Activated CD4-positive, alpha-beta T cell treated with anti-CD3 and anti-CD28 coated beads, Interleukin-2, amount 10 ng/mL, durations not matched to agents 7 days and 5 days (primary cell): ENCODE data around the gene PLIN3. TPM values are rescaled to one million over a fixed set of nuclear protein-coding genes. Genes with fewer than 3 reads are reported as not detected.
"Not testable (repeated sequence)": the region's sequence is repeated elsewhere in the genome, so short reads cannot be mapped to it uniquely, and the experiment has no call there.

Source experiments
- CTCF ChIA-PET: fragments of 350-600 bp; sonication (Branson Sonifier 250); formaldehyde crosslinking; loops from one replicate; lab custom pipeline; 2021; ENCODE audit warnings: antibody characterized with exemption; lab: Charles Lee
- POLR2A ChIA-PET: fragments of 350-600 bp; sonication (Branson Sonifier 250); formaldehyde crosslinking; loops from one replicate; lab custom pipeline; 2021; ENCODE audit warnings: antibody characterized with exemption; lab: Charles Lee
- DNase-seq: peaks from one replicate; pipeline ENCODE4 v3.0.0-alpha.2; 2020
- H3K27ac Mint-ChIP-seq: one replicate; pipeline ENCODE4 v1.8.0; 2021; ENCODE audit warnings: mild to moderate bottlenecking, moderate library complexity, mixed read lengths
- H3K27me3 Mint-ChIP-seq: one replicate; pipeline ENCODE4 v1.8.0; 2021; ENCODE audit warnings: mixed read lengths
- H3K36me3 Mint-ChIP-seq: one replicate; pipeline ENCODE4 v1.8.0; 2021; ENCODE audit warnings: low read depth, mixed read lengths
- H3K4me1 Mint-ChIP-seq: one replicate; pipeline ENCODE4 v1.8.0; 2021; ENCODE audit warnings: mixed read lengths
- H3K4me3 Mint-ChIP-seq: one replicate; pipeline ENCODE4 v1.8.0; 2021; ENCODE audit warnings: mild to moderate bottlenecking, moderate library complexity, mixed read lengths
- H3K9me3 Mint-ChIP-seq: one replicate; pipeline ENCODE4 v1.8.0; 2021; ENCODE audit warnings: mixed read lengths
- total RNA-seq, 2 experiments: library from RNA; stranded (reverse); gene quantifications; one replicate each; pipeline ENCODE4 v1.2.3, GENCODE V29; 2021

The PLIN3 gene
- total RNA-seq, 2 experiments from 2014 or later: 24.1 to 28.1 TPM

DNA sequence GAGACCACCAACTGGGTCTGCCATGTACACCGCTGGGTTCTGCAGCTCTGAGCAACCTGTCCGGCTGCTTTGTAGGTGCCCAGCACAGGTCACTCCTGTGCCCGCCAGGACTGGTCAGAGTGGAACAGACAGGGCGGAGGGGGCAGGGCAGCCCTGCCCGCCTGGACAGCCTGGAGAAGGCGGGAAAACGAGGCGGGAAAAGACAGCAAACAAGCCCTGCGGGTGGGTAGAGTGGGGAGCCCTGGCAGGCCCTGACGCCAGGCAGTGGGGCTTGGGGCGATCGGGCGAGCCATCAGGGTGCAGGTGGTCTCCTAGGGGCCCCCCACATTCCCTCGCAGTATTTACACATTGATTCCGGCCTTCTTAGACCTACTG, 41.3 kb upstream of the PLIN3 start:
- no peak for DNase-seq
- Mint-ChIP-seq H3K36me3 (peaks cover 34% of the 10 kb centered on the region), H3K27me3 (no peaks in the 10 kb centered on the region), H3K4me3 (peak overlapping the region; percentile 59), H3K9me3 (no peaks in the 10 kb centered on the region), H3K27ac (peak overlapping the region; percentile 36), H3K4me1 (peaks cover 41% of the 10 kb centered on the region)
- ChIA-PET POLR2A (no interaction called here), CTCF (interaction anchor here (1.2 kb wide), 1 partner anchor 36 kb away, joined by 5 read pairs; no protein-coding TSS in a partner anchor)

DNA sequence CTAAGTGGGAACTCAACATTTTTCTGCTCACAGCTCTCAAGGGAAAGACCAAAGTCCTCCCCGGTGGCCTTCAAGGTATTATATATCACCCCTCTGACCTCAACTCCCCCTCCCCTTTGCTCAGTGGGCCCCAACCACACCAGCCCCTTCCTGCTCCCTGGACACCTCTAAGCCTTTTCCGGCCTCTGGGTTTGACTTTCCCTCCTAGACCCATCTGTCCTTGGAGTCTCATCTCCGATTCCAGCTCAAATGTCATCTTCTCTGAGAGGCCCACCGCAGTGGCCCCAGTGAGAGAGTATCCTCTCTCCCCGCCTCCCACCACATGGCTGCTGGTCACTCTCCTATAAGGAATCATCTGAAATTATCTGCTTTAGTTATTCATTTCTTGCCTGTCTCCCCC, 40.9 kb upstream of the PLIN3 start:
- Mint-ChIP-seq H3K4me1 (peaks cover 39% of the 10 kb centered on the region), H3K36me3 (peaks cover 30% of the 10 kb centered on the region), H3K4me3 (peak overlapping the region; percentile 59), H3K27me3 (no peaks in the 10 kb centered on the region), H3K9me3 (no peaks in the 10 kb centered on the region), H3K27ac (peak overlapping the region; percentile 37)
- DNase-seq: no peak
- POLR2A ChIA-PET: no interaction called here
- CTCF ChIA-PET: interaction anchor here (1.2 to 1.8 kb wide), 2 partner anchors 35 to 118 kb away, joined by 5 to 6 read pairs; partner anchors contain the start of gene FEM1A

DNA sequence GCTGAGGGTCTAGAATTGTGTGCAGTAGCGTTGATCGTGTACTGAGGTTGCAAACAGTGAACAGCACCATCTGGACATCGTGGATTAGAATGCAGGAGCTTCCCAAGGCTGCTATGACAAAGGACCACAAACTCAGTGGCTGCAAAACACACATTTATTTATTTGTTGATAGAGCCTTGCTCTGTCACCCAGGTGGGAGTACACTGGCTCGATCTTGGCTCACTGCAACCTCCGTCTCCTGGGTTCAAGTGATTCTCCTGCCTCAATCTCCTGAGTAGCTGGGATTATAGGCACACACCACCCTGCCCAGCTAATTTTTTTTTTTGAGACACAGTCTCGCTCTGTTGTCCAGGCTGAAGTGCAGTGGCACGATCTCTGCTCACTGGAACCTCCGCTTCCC, 39.5 kb upstream of the PLIN3 start:
- H3K9me3 Mint-ChIP-seq: no peaks in the 10 kb centered on the region
- CTCF ChIA-PET: interaction anchor here (0.7 to 1.8 kb wide), 2 partner anchors 10 to 116 kb away, joined by 3 to 6 read pairs; partner anchors contain the start of gene FEM1A
- POLR2A ChIA-PET: no interaction called here

DNA sequence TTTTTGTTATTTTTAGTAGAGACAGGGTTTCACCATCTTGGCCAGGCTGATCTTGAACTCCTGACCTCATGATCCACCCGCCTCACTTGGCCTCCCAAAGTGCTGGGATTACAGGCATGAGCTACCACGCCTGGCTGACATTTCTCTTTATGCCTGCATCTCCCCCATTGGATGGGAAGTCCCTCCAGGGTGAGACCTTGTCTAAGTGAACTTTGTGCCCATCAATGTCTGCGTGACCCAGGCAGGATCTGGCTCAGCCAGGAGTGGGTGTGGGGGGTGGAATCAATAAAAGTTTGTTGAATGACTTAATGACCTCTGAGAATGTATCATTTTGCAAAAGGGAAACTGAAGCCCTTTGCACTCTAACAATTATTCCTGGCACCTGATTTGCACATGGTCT, 37.0 kb upstream of the PLIN3 start:
- POLR2A ChIA-PET: no interaction called here
- Mint-ChIP-seq H3K36me3 (no peaks in the 10 kb centered on the region), H3K4me3 (no peak overlapping the region), H3K27me3 (no peaks in the 10 kb centered on the region), H3K9me3 (no peaks in the 10 kb centered on the region), H3K4me1 (peaks cover 10% of the 10 kb centered on the region), H3K27ac (no peak overlapping the region)
- no peak for DNase-seq
- CTCF ChIA-PET: interaction anchor here (0.7 kb wide), 1 partner anchor 270 kb away, joined by 3 read pairs; no protein-coding TSS in a partner anchor

More for the DNA sequence above, 39.5 kb upstream of the PLIN3 start:
- Mint-ChIP-seq H3K36me3 (peaks cover 16% of the 10 kb centered on the region), H3K4me3 (no peak overlapping the region), H3K27me3 (no peaks in the 10 kb centered on the region), H3K27ac (no peak overlapping the region), H3K4me1 (peaks cover 25% of the 10 kb centered on the region)
- DNase-seq: no peak

DNA sequence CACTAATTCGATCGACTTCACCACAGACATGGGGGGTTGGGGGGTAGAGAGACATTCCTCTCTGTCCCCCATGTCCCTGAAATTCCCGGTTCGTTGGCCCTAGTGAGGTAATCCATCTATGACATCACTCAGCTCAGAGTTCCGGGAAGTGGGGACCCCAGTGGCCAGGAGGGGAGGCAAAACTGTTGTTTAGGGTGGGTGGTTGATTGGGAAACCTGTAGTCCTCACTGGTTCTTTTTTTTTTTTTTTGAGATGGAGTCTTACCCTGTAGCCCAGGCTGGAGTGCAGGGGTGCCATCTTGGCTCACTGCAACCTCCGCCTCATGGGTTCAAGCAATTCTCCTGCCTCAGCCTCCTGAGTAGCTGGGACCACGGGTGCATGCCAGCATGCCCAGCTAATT, 35.3 kb upstream of the PLIN3 start, which contains the start of gene ARRDC5:
ARRDC5 (minus strand) TSS at position 101 of the 400 bp plus-strand sequence; CDS start at position 30, 71 bp downstream.
- no peaks in the 10 kb centered on the region for H3K27me3 Mint-ChIP-seq
- no peaks in the 10 kb centered on the region for H3K4me1 Mint-ChIP-seq
- no peak within 1 kb of the TSS for H3K27ac Mint-ChIP-seq
- DNase-seq: no peak
- H3K9me3 Mint-ChIP-seq: no peaks in the 10 kb centered on the region
- no peaks in the 10 kb centered on the region for H3K36me3 Mint-ChIP-seq
- H3K4me3 Mint-ChIP-seq: no peak within 1 kb of the TSS
- ChIA-PET CTCF (interaction anchor here (0.6 to 1.2 kb wide), 3 partner anchors 10 to 891 kb away, joined by 3 to 5 read pairs (median 4); no protein-coding TSS in a partner anchor), POLR2A (no interaction called here)

DNA sequence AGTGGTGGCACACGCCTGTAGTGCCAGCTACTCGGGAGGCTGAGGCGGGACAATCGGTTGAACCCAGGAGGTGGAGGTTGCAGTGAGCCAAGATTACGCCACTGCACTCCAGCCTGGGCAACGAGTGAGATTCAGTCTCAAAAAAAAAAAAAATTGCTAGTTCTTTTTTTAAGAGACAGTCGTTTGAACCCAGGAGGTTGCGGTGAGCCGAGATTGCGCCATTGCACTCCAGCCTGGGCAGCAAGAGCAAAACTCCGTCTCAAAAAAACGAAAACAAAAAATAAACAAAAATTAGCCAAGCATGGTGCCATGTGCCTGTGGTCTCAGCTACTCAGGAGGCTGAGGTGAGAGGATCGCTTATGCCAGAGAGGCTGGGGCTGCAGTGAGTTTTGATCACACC, 33.4 kb upstream of the PLIN3 start:
- CTCF ChIA-PET: interaction anchor here (0.5 to 0.6 kb wide), 2 partner anchors 31 to 70 kb away, joined by 3 to 4 read pairs; partner anchors contain the start of gene TICAM1
- H3K4me3 Mint-ChIP-seq, POLR2A ChIA-PET, H3K4me1 Mint-ChIP-seq, H3K9me3 Mint-ChIP-seq, H3K27me3 Mint-ChIP-seq, DNase-seq, H3K27ac Mint-ChIP-seq, H3K36me3 Mint-ChIP-seq: not testable (repeated sequence)

DNA sequence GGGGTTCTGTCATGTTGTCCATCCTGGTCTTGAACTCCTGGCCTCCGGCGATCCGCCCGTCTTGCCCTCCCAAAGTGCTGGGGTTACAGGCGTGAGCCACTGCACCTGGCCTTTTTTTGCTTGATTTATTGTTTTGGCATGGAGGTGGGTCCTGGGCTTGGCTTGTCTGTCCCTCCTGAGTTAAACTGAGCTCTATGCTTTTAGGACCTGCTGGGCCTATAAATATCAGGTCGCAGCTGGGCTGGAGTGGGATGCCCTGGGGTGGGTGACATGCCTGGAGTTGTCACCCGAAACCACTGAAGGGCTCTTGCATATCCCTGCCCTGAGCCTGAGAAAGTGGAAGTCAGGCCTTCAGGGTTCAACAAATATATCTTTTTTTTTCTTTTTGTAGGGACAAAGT, 29.7 kb upstream of the PLIN3 start:
- ChIA-PET CTCF (no interaction called here), POLR2A (no interaction called here)
- DNase-seq: no peak
- H3K4me1 Mint-ChIP-seq: no peaks in the 10 kb centered on the region
- no peaks in the 10 kb centered on the region for H3K27me3 Mint-ChIP-seq
- H3K4me3 Mint-ChIP-seq: no peak overlapping the region
- H3K27ac Mint-ChIP-seq: no peak overlapping the region
- H3K36me3 Mint-ChIP-seq: no peaks in the 10 kb centered on the region
- no peaks in the 10 kb centered on the region for H3K9me3 Mint-ChIP-seq

DNA sequence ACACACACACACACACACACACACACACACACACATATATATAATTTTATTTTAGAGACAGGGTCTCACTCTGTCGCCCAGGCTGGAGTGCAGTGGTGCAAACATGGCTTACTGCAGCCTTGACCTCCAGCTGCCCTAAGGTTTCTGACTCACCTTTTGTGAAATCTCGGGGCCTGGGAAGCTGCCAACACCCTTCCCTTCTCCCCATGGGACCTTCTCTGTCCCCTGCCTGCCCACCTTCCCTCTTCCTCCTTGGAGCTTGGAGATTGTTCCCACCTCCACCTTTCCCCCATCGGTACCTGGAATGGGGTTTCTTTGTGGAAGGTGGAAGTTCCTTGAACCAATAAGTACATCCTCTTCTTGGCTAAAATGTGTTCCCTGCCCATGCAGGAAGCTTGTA, 28.9 kb upstream of the PLIN3 start:
- Mint-ChIP-seq H3K36me3 (no peaks in the 10 kb centered on the region), H3K4me1 (no peaks in the 10 kb centered on the region), H3K4me3 (no peak overlapping the region), H3K9me3 (no peaks in the 10 kb centered on the region), H3K27ac (no peak overlapping the region), H3K27me3 (no peaks in the 10 kb centered on the region)
- ChIA-PET POLR2A (no interaction called here), CTCF (no interaction called here)
- no peak for DNase-seq

DNA sequence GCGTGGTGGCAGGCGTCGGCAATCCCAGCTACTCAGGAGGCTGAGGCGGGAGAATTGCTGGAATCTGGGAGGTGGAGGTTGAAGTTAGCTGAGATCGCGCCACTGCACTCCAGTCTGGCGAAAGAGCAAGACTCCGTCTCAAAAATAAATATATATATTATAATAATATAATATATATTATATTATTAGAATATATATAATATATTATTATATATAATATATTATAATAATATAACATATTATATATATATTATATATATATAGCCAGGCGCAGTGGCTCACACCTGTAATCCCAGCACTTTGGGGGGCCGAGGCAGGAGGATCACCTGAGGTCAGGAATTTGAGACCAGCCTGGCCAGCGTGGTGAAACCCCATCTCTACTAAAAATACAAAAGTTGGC, 25.5 kb upstream of the PLIN3 start:
- H3K36me3 Mint-ChIP-seq, H3K4me3 Mint-ChIP-seq, H3K4me1 Mint-ChIP-seq, DNase-seq, CTCF ChIA-PET, H3K9me3 Mint-ChIP-seq, H3K27me3 Mint-ChIP-seq, POLR2A ChIA-PET, H3K27ac Mint-ChIP-seq: not testable (repeated sequence)

DNA sequence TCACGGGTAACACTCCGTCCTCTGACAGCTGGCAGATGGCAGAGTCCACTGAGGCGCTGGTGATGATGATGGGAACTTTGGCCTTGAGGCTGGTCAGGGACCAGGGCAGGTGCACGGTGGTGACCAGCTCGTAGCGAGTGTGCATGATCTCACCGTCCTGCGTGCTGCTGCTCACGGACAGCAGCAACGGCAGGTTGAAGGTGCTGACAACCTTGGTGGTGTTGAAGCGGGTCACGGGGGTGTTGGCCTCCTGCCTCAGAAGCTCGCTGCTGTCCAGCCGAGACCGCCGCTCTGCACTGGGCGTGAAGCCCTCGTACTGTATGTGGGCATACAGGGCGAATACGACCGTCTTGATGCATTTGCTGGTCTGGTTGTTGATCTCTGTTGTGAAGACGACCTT, 23.6 kb upstream of the PLIN3 start:
- Mint-ChIP-seq H3K36me3 (no peaks in the 10 kb centered on the region), H3K27me3 (no peaks in the 10 kb centered on the region), H3K4me3 (no peak overlapping the region), H3K9me3 (no peaks in the 10 kb centered on the region), H3K27ac (no peak overlapping the region), H3K4me1 (no peaks in the 10 kb centered on the region)
- no peak for DNase-seq
- ChIA-PET POLR2A (no interaction called here), CTCF (interaction anchor here (0.7 to 1.3 kb wide), 3 partner anchors 14 to 368 kb away, joined by 3 read pairs; no protein-coding TSS in a partner anchor)

DNA sequence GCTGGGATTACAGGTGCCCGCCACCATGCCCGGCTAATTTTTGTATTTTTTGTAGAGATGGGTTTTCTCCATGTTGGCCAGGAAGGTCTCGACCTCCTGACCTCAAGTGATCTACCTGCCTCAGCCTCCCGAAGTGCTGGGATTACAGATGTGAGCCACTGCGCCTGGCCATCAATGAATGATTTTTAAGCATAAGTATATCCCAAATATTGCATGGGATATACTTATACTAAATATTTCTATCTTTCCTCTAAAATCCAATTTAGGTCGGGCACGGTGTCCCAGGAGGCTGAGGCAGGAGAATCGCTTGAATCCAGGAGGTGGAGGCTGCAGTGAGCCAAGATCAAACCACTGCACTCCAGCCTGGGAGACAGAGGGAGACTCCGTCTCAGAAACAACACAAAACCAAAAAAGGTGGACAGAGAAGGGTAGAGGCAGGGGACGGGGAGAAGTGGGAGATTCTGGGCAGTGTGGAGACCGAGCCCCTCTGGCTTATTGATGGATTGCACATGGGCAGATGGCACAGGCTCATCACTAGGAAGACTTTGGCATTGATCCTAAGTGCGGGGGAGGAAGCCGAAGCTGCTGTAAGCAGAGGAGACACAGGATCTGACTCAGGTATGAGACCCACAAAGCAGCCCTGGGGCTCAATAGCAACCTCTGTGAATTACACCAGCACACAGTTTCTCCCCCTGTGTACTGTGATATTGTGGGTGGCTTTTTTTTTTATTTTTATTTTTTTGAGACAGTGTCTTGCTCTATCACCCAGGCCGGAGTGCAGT, 21.8 kb upstream of the PLIN3 start:
- Mint-ChIP-seq H3K4me3 (no peak overlapping the region), H3K36me3 (no peaks in the 10 kb centered on the region)
- POLR2A ChIA-PET: no interaction called here

DNA sequence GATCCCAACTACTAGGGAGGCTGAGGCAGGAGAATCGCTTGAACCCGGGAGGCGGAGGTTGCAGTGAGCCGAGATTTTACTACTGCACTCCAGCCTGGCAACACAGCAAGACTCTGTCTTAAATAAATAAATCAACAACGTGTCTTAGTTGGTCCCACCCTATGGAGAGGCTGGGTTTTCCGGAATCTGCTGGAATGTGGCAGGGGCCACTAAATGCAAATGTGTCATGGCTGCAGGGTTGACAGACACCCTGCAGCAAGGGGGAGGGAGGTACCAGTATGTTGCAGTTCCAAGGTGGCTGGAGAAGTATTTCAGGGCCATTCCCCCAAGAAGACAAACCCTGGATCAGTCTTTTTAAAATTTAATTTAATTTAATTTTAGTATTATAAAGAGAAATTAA, 20.3 kb upstream of the PLIN3 start:
- H3K4me1 Mint-ChIP-seq, H3K36me3 Mint-ChIP-seq, H3K4me3 Mint-ChIP-seq, H3K9me3 Mint-ChIP-seq, DNase-seq, CTCF ChIA-PET, POLR2A ChIA-PET, H3K27me3 Mint-ChIP-seq, H3K27ac Mint-ChIP-seq: not testable (repeated sequence)

More for the DNA sequence above, 21.8 kb upstream of the PLIN3 start:
- CTCF ChIA-PET: interaction anchor here (0.8 kb wide), 1 partner anchor 98 kb away, joined by 4 read pairs; the partner anchor contains the start of gene FEM1A
- Mint-ChIP-seq H3K4me1 (no peaks in the 10 kb centered on the region), H3K27me3 (no peaks in the 10 kb centered on the region), H3K9me3 (no peaks in the 10 kb centered on the region), H3K27ac (no peak overlapping the region)
- DNase-seq: no peak

DNA sequence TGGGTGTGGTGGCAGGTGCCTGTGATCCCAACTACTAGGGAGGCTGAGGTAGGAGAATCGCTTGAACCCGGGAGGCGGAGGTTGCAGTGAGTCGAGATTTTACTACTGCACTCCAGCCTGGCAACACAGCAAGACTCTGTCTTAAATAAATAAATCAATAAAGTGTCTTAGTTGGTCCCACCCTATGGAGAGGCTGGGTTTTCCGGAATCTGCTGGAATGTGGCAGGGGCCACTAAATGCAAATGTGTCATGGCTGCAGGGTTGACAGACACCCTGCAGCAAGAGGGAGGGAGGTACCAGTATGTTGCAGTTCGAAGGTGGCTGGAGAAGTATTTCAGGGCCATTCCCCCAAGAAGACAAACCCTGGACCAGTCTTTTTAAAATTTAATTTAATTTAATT, 17.5 kb upstream of the PLIN3 start:
- H3K4me1 Mint-ChIP-seq, H3K27ac Mint-ChIP-seq, H3K4me3 Mint-ChIP-seq, CTCF ChIA-PET, H3K27me3 Mint-ChIP-seq, POLR2A ChIA-PET, H3K36me3 Mint-ChIP-seq, H3K9me3 Mint-ChIP-seq, DNase-seq: not testable (repeated sequence)
